H9 (cell line): ENCODE results near the gene CDH8. TPM values are rescaled to one million over a fixed set of nuclear protein-coding genes. Genes with fewer than 3 reads are reported as not detected.

Experiments
- DNase-seq: peaks from one replicate; pipeline ENCODE4 v3.0.0-alpha.2; 2017
- H2AFZ ChIP-seq: one replicate; pipeline ENCODE4 v1.6.1; 2013; ENCODE audit warnings: mild to moderate bottlenecking, low read length, control low read depth, moderate library complexity
- H2AK5ac ChIP-seq: 2 replicates; pipeline ENCODE4 v1.6.1; 2013; ENCODE audit warnings: low read length, control low read depth, mixed read lengths; ENCODE audit not compliant: insufficient read length
- H2BK120ac ChIP-seq: one replicate; pipeline ENCODE4 v1.6.1; 2013; ENCODE audit warnings: low read depth, mild to moderate bottlenecking, low read length, control low read depth, inconsistent platforms; ENCODE audit not compliant: poor library complexity, severe bottlenecking
- H2BK12ac ChIP-seq: 2 replicates; pipeline ENCODE4 v1.6.1; 2013; ENCODE audit warnings: low read length, control low read depth, mixed read lengths, low read depth; ENCODE audit not compliant: insufficient read length
- H2BK15ac ChIP-seq: 2 replicates; pipeline ENCODE4 v1.6.1; 2013; ENCODE audit warnings: low read depth, low read length, control low read depth
- H2BK20ac ChIP-seq: one replicate; pipeline ENCODE4 v1.6.1; 2013; ENCODE audit warnings: low read depth, mild to moderate bottlenecking, low read length, control low read depth, inconsistent platforms; ENCODE audit not compliant: poor library complexity, severe bottlenecking
- H2BK5ac ChIP-seq: 2 replicates; pipeline ENCODE4 v1.6.1; 2013; ENCODE audit warnings: low read length, control low read depth, mixed read lengths; ENCODE audit not compliant: insufficient read length
- H3K14ac ChIP-seq: 2 replicates; pipeline ENCODE4 v1.6.1; 2013; ENCODE audit warnings: low read length, control low read depth; ENCODE audit not compliant: insufficient read depth
- H3K18ac ChIP-seq: 2 replicates; pipeline ENCODE4 v1.6.1; 2013; ENCODE audit warnings: low read depth, mild to moderate bottlenecking, mixed read lengths, low read length, control low read depth; ENCODE audit not compliant: insufficient read length
- H3K23ac ChIP-seq: 2 replicates; pipeline ENCODE4 v1.6.1; 2013; ENCODE audit warnings: low read length, control low read depth, mixed read lengths, low read depth; ENCODE audit not compliant: insufficient read length
- H3K23me2 ChIP-seq: 2 replicates; pipeline ENCODE4 v1.6.1; 2013; ENCODE audit warnings: low read depth, mild to moderate bottlenecking, mixed read lengths, low read length, control low read depth; ENCODE audit not compliant: insufficient read length, poor library complexity, severe bottlenecking
- H3K27ac ChIP-seq: 2 replicates; pipeline ENCODE4 v1.5.1; 2013; ENCODE audit warnings: low read length, control low read depth, mixed read lengths, low read depth; ENCODE audit not compliant: insufficient read length
- H3K27me3 ChIP-seq: 2 replicates; pipeline ENCODE4 v1.6.1; 2013; ENCODE audit warnings: low read length, control low read depth, inconsistent platforms; ENCODE audit not compliant: insufficient read depth
- H3K4ac ChIP-seq: 2 replicates; pipeline ENCODE4 v1.6.1; 2013; ENCODE audit warnings: low read depth, mild to moderate bottlenecking, control low read depth, inconsistent platforms, low read length, moderate library complexity
- H3K4me1 ChIP-seq: 2 replicates; pipeline ENCODE4 v1.6.1; 2013; ENCODE audit warnings: low read length, control low read depth, inconsistent platforms; ENCODE audit not compliant: insufficient read depth
- H3K4me2 ChIP-seq: 2 replicates; pipeline ENCODE4 v1.6.1; 2013; ENCODE audit warnings: low read length, control low read depth, mixed read lengths; ENCODE audit not compliant: insufficient read length, insufficient read depth
- H3K56ac ChIP-seq: 2 replicates; pipeline ENCODE4 v1.6.1; 2013; ENCODE audit warnings: low read depth, mild to moderate bottlenecking, mixed read lengths, low read length, control low read depth; ENCODE audit not compliant: insufficient read length
- H3K79me1 ChIP-seq: 2 replicates; pipeline ENCODE4 v1.6.1; 2013; ENCODE audit warnings: low read depth, mild to moderate bottlenecking, moderate library complexity, low read length, control low read depth, inconsistent platforms; ENCODE audit not compliant: insufficient read depth, poor library complexity, severe bottlenecking
- H3K79me2 ChIP-seq: 2 replicates; pipeline ENCODE4 v1.6.1; 2013; ENCODE audit warnings: low read length, control low read depth, inconsistent platforms; ENCODE audit not compliant: insufficient read depth
- H3K9ac ChIP-seq: 2 replicates; pipeline ENCODE4 v1.6.1; 2013; ENCODE audit warnings: low read length, control low read depth, mixed read lengths; ENCODE audit not compliant: insufficient read length; ENCODE audit errors: extremely low read depth
- H3K9me3 ChIP-seq: one replicate; pipeline ENCODE4 v1.6.1; 2013; ENCODE audit warnings: low read depth, low read length, inconsistent platforms; ENCODE audit not compliant: control insufficient read depth
- H3T11ph ChIP-seq: one replicate; pipeline ENCODE4 v1.6.1; 2013; ENCODE audit warnings: mild to moderate bottlenecking, low read length, control low read depth, inconsistent platforms
- H4K20me1 ChIP-seq: one replicate; pipeline ENCODE4 v1.6.1; 2013; ENCODE audit not compliant: control insufficient read depth, insufficient read length, insufficient read depth
- H4K5ac ChIP-seq: 2 replicates; pipeline ENCODE4 v1.6.1; 2013; ENCODE audit warnings: low read depth, mild to moderate bottlenecking, mixed read lengths, low read length, control low read depth; ENCODE audit not compliant: insufficient read length
- H4K8ac ChIP-seq: replicated peaks from 2 replicates; pipeline ENCODE4 v1.6.1; 2013; ENCODE audit warnings: low read length, control low read depth, mixed read lengths, low read depth; ENCODE audit not compliant: insufficient read length
- H4K91ac ChIP-seq: 2 replicates; pipeline ENCODE4 v1.6.1; 2013; ENCODE audit warnings: low read depth, mild to moderate bottlenecking, moderate library complexity, mixed read lengths, low read length, control low read depth; ENCODE audit not compliant: insufficient read length
- H3K27ac Mint-ChIP-seq, 3 experiments: 2 replicates in 2 of 3; 3 replicates in 1 of 3; pipeline ENCODE4 v1.8.0; 2020 to 2021; ENCODE audit warnings: mixed read lengths in 3 of 3, mild to moderate bottlenecking in 1 of 3, moderate library complexity in 1 of 3
- H3K27me3 Mint-ChIP-seq: 2 replicates; pipeline ENCODE4 v1.8.0; 2021; ENCODE audit warnings: low read depth, mild to moderate bottlenecking, moderate library complexity, mixed read lengths
- H3K36me3 Mint-ChIP-seq, 3 experiments: 2 replicates in 2 of 3; 3 replicates in 1 of 3; pipeline ENCODE4 v1.8.0; 2020 to 2021; ENCODE audit warnings: low read depth in 3 of 3, mixed read lengths in 3 of 3; ENCODE audit not compliant: insufficient read depth in 1 of 3
- H3K4me1 Mint-ChIP-seq, 2 experiments: 2 replicates each; pipeline ENCODE4 v1.8.0; 2020; ENCODE audit warnings: mixed read lengths in 2 of 2
- H3K4me3 Mint-ChIP-seq, 2 experiments: 2 replicates in 1 of 2; 3 replicates in 1 of 2; pipeline ENCODE4 v1.8.0; 2020 to 2021; ENCODE audit warnings: mild to moderate bottlenecking in 2 of 2, mixed read lengths in 2 of 2, moderate library complexity in 1 of 2
- H3K9me3 Mint-ChIP-seq, 2 experiments: 2 replicates in 1 of 2; 3 replicates in 1 of 2; pipeline ENCODE4 v1.8.0; 2020; ENCODE audit warnings: mild to moderate bottlenecking in 2 of 2, mixed read lengths in 2 of 2, moderate library complexity in 1 of 2
- CTCF ChIP-seq: fragments of 200-600 bp; sonication (generic); conservative IDR thresholded peaks from 3 replicates; pipeline ENCODE4 v1.8.0; 2021; ENCODE audit warnings: antibody characterized with exemption, mild to moderate bottlenecking
- WGBS: extraction: QIAGEN DNeasy Blood & Tissue Kit; methylation state at CpG from one replicate; pipeline ENCODE4 v1.1.7; 2013; ENCODE audit warnings: missing lambda C conversion rate, low lambda C conversion rate, mixed read lengths; ENCODE audit not compliant: insufficient read length; ENCODE audit errors: extremely low coverage; 5-methylcytosine and 5-hydroxymethylcytosine counted together
- total RNA-seq: library from RNA; stranded (reverse); gene quantifications from 2 replicates; pipeline ENCODE4 v1.2.1, GENCODE V29; 2021

Gene CDH8
- total RNA-seq, 1 experiment from 2014 or later, result 12.0 TPM

DNA sequence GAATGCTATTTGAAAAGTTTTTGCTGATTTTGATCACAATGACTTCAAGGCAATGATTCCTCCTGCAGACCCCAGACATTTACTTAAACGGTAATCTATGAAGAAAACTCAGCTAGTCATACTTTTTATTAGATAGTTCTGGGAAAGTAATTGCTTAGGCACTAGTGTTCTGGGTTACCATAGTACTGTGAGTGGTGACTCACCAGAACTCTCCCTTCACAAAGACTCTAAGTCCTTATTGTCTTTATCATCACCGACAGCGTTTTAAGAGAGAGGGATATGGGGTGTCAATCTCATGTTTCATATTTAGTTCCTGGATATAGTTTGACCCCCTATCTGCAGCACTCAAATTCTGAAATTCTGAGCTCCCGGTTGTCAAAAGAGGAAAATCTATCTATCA, 43.0 kb upstream of the CDH8 start:
- no peak for TF ChIP-seq CTCF
- peaks cover 8 to 18% of the 10 kb centered on the region in 2 experiments for H3K4me1 Mint-ChIP-seq
- WGBS, result no CpG with 5 or more reads among the region's 4 CpGs
- H2AFZ ChIP-seq, result no peak overlapping the region
- H3K27ac ChIP-seq, result no peak overlapping the region
- H3K27ac Mint-ChIP-seq, result no peak overlapping the region
- no peaks in the 10 kb centered on the region for H3K4me1 ChIP-seq
- no peaks in the 10 kb centered on the region for H3K79me1 ChIP-seq
- H4K20me1 ChIP-seq, result no peaks in the 10 kb centered on the region
- H2BK5ac ChIP-seq, result no peak overlapping the region
- H2BK20ac ChIP-seq, result no peak overlapping the region
- no peak overlapping the region for H3K9ac ChIP-seq
- H2BK120ac ChIP-seq, result no peak overlapping the region
- H3K4me2 ChIP-seq, result no peak overlapping the region
- H3K4me3 Mint-ChIP-seq, result no peak overlapping the region
- no peak overlapping the region for H3K18ac ChIP-seq
- no peak overlapping the region for H2AK5ac ChIP-seq
- no peak overlapping the region for H3K14ac ChIP-seq
- H4K5ac ChIP-seq, result no peak overlapping the region
- H3K4ac ChIP-seq, result no peak overlapping the region
- H3K27me3 Mint-ChIP-seq, result no peaks in the 10 kb centered on the region
- no peak overlapping the region for H4K91ac ChIP-seq
- no peak for DNase-seq
- H2BK15ac ChIP-seq, result no peak overlapping the region
- no peaks in the 10 kb centered on the region for H3K27me3 ChIP-seq
- peaks cover 0 to 3% (median 0%) of the 10 kb centered on the region in 3 experiments; a peak in 1 of 7 replicates for H3K36me3 Mint-ChIP-seq
- H3T11ph ChIP-seq, result no peak overlapping the region
- no peak overlapping the region for H3K56ac ChIP-seq
- H3K79me2 ChIP-seq, result no peaks in the 10 kb centered on the region
- no peaks in the 10 kb centered on the region for H3K9me3 Mint-ChIP-seq
- peaks cover 2% of the 10 kb centered on the region for H3K23me2 ChIP-seq
- H3K9me3 ChIP-seq, result no peaks in the 10 kb centered on the region
- no peak overlapping the region for H3K23ac ChIP-seq
- no peak overlapping the region for H2BK12ac ChIP-seq
- H4K8ac ChIP-seq, result no peak overlapping the region
